NCI-H1436 treated with DMSO at 0.1 percent for 48 hours (cell line): Measurements from ENCODE around the gene ZNF544.

Experiments
- DNase-seq: peaks from one replicate; lab custom pipeline; 2025; lab: John Stamatoyannopoulos, UW

The ZNF544 gene

DNA sequence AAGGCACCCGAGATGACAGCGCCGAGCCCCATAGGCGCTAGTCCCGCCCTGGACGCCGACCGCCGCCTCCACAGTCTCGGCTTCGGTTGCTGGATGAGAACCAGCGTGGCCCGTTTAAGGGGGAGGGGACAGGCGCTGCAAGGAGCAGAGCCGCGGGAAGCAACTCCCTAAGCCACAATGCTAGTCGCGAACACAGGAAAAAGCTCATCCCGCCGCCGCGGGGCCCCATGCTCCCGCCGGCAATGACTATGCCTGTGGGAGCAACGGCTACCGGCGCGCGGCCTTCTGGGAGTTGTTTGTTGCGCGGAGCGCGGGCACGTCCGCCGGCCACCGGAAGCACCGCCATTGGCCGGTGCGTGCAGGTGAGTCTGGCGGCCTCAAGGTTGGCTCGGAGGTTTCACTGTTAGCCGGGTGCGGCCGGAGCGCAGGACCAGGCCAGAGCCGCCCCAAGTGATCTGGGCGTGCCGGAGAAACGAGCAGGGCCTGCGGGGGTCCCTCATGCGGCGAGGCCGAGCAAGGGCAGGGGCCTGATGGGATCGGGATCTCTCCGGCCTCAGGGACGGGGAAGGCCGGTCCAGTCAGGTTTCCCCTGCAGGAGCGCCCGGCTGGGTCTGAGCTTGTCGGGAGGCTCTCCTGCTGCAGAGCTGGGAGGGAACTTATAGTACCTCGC is at the start of gene ZNF544:
TSS of gene ZNF544 (plus strand) at position 330 of the 670 bp plus-strand sequence. CDS start 15,110 bp downstream, outside the sequence.
- peak; percentile 25 for DNase-seq

DNA sequence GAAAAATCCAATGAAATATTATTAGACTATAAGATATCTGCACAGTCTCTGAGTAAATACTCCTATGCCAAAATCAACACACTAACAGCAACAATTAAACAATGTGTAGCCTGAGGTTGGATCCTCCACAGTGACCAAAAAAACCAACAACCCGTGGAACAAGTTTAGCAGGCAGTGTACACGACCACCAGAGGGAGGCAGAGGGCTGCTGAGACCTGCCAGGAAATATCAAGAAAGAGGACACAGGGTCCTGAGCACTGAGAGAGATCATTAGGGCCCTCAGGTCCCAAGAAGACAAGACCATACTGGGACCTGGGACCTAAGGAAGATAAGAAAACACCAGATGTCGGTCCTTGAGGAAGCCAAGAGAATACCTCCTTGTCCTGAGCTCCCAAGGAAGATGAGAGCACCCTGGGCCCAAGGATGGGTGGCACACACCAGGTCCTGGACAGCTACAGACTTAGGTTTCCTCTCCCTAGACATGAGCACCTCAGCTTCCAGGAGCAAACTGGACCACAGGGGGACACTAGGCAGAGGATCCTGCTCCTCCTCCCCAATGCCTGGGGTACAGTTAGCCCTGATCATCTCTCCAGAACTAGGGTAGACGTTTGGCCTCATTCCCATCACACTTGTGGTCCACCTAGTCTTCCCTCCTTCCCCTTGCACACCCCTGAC is 46.7 kb upstream of the ZNF544 start:
- no peak for DNase-seq

DNA sequence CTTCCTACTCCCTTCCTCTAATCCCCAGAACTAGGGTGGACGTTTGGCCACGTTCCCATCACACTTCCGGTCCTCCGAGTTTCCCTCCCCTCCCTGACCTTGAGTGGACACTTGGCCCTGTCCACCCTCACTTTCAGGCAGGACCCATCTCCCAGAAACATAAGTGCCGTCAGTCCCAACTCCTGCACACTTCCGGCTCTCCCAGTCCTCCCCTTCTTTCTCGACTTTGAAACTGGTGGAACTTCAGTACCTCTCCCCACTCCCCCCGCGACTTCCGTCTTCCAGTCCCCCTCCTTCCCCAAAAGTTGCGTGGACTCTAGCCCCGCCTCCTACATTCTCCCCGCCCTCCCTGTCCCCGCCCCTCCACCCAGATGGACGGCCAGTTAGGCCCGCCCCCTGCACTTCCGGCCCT is 46.1 kb upstream of the ZNF544 start:
- no peak for DNase-seq

GRCh38 chr19:58182989-58183816 is 45.5 kb upstream of the ZNF544 start, which contains the start of gene ZNF274:
ZNF274 (plus strand) TSS chr19:58183061; CDS start chr19:58183966, 905 bp downstream.
- no peak for DNase-seq

- no peak for DNase-seq
Observed at GRCh38 chr19:58183817-58184215, 44.9 kb upstream of the ZNF544 start.

DNA sequence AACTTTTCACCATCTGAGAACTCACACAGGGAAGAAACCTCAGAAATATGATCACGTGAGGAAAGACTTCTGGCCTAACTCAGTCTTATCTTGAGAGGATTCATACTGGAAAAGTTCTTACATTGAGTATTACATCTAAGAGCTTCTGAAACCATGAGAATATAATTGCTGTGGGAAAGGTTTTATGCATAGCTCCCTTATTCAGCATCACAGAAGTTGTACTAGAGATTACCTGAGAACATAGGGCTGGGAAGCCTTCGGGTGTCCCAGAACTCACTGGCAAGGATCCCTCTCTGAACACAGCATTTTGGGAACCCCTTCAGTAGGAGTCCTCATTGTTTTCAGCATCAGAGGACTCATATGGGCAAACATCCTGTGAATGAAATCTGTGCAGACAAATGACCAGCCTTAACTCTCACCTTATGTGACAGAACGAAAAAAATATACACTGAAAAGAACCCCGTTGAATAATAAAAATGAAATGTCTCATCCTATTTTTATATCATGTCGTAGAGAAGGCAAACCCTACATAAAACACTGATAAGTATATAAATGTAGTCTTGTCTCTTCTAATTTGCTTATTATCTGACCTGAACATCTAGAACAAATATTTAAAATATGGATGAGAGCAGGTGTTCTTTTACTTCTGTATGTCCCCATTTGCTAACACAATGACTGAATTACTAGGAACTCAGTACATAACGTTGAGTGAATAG is 31.7 kb upstream of the ZNF544 start:
- DNase-seq, result no peak

DNA sequence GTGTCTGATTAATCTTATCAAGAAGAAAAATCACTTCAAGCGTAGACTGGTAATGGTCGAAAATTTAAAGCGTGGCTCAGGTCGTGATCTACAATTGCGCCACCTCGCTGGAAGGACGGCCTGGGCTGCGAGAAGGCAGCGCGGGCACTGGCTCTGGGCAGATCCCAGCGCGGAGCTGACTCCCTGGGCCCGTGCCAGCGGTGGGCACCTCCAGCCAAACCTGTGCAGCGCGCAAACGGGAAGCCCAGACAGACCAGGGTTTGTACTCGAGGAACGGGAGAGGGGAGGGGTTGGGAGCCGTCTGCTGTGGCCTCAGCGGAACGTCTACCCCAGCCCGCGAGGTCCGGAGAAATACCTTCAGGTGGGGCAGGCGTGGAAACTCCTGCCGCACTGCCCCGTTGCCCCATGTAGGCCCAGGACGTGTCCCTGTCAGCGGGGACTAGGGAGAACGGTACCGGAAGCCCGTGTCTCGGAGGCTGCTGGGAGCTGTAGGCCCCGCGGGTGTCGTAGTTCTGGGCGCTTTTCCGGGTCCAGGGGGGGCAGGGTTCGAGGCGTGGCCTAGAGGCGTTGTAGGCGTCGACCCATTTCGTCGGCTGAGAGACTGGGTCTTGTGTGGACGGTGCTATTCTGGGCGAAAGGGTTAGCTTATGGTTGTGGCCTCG is 24.8 kb upstream of the ZNF544 start:
- DNase-seq, result no peak

DNA sequence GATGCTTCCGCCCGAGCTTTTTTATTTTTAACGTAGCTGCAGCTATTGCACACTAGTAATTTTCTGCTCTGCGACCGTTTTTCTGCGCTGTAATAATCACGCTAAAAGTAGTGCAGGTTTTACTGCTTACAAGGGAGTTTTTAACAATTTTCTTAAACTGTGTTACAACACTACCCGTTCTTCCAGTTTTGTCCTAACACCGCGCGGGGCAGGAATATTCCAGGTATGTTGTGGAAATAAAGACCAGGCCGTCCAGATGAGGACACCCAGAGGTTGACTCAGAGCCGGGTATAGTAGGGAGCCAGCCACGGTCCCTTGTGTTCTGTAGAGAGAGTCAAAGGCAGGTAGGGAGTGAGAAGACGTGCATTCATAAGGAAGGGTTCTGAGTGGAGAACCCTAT is 24.1 kb upstream of the ZNF544 start:
- DNase-seq, result no peak

DNA sequence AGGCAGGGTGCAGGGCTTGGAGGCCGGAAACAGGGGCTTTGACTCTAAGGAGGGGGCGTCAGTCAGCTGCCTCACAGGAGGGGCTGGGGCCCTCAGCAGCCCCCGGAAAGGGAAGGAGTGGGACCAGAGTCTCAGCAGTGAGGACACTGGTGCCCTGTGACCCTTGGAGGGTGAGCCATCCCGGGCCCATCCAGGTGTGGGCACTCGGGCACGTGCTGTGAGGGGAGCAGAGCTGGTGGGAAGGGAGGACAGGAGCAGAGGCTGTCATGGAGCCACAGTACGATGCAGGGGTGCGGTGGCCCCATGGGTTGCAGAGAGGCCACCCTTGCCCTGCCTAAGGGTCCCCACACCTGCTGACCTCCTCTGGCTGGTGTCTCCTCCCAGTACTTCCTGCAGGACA is 19.1 kb upstream of the ZNF544 start:
- no peak for DNase-seq

DNA sequence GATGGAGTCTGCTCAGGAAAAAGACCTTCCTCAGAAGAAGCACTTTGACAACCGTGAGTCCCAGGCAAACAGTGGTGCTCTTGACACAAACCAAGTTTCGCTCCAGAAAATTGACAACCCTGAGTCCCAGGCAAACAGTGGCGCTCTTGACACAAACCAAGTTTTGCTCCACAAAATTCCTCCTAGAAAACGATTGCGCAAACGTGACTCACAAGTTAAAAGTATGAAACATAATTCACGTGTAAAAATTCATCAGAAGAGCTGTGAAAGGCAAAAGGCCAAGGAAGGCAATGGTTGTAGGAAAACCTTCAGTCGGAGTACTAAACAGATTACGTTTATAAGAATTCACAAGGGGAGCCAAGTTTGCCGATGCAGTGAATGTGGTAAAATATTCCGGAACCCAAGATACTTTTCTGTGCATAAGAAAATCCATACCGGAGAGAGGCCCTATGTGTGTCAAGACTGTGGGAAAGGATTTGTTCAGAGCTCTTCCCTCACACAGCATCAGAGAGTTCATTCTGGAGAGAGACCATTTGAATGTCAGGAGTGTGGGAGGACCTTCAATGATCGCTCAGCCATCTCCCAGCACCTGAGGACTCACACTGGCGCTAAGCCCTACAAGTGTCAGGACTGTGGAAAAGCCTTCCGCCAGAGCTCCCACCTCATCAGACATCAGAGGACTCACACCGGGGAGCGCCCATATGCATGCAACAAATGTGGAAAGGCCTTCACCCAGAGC is 16.2 kb upstream of the ZNF544 start:
- no peak for DNase-seq

DNA sequence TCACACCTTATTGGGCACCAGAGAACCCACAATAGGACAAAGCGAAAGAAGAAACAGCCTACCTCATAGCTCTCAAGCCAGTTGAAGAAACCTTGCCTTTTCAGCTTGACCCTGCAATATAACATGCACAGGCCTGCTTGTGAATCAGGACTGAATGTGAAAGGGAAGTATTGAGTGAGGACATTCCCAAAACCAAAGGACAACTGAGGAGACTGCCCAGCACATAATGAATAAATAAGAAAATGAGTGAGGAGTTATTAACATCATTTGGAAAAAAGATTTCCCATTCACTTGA is 15.7 kb upstream of the ZNF544 start:
- DNase-seq, result no peak

- no peak for DNase-seq
Observed at GRCh38 chr19:58217069-58217481, 11.6 kb upstream of the ZNF544 start.

- DNase-seq, result no peak
Observed at GRCh38 chr19:58217607-58218391, 10.9 kb upstream of the ZNF544 start.

- DNase-seq, result no peak
Observed at GRCh38 chr19:58218899-58219298, 9.8 kb upstream of the ZNF544 start.

DNA sequence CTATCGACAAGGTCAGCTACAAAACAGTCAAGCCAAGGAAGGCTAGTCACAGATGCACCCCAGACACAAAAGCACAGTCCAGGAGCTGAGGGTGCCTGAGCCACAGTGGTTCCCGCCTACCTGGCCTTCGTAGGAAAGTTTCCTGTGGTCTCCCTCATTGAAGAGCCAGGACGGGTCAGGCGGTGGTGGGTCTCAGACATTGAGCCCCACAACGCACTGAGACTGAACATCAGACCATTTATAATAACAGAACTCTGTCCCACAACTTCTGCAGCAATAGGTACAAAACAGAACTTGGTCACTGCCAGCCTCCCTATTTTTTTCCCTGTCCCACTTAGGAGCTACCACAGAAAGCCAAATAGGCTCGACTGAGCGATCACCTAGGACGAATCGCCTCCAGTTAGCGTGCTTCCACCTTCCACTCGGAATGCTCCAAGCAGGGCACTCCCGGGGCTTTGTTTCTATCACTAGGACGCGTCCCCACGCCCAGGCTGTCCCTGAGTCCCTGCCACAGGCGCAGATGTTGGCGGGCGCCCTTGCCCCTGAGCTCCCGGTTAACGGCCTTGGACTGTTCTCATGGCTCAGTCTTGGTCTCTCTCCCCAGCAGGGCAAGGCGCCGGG is 640 bp upstream of the ZNF544 start:
- DNase-seq, result no peak

DNA sequence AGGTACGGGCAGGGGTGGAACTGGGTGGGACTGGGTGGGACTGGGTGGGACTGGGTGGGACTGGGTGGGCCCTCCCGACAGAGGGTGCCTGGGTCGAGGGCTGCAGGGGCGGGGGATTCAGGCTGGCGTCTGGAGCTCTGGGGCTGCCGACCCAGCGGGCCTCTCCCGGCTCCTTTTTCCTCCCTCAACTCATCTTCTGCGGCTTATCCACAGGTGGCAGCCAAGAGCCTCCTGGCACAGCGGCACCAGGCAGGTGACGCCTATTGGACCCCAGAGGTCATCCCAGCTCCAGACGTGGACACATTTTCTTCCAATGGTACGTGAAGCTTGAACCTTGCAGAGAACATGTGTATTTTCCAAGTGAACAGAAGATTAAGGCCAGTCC is 533 bp downstream of the ZNF544 start:
- no peak for DNase-seq

DNA sequence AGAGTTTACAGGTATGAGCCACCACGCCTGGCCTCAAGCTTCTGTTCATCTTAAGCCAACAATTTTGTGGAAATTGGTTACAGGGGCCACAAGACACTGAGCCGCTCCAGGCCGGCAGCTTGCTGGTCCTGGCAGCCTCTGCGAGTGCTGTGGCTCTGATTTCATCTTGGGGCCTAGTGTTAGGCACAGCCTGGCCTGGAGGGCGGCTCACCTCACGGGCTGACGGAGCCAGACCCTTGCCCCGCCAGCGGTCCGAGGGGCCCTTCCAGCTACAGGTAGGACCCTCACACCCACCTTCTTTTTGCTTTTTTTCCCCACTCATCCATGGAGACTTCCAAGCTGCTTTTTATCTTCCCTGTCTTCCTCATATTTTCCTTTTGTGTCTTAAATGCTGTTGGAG is 8.6 kb downstream of the ZNF544 start:
- DNase-seq, result no peak

- no peak for DNase-seq
Observed at GRCh38 chr19:58243351-58243750, 14.6 kb downstream of the ZNF544 start.

GRCh38 chr19:58248886-58249285 is 20.2 kb downstream of the ZNF544 start:
- no peak for DNase-seq
